Endothelial cell of umbilical vein (primary cell): Measurements from ENCODE around the gene ETS2. TPM values are rescaled to one million over a fixed set of nuclear protein-coding genes. Genes with fewer than 3 reads are reported as not detected.

ENCODE experiments used
- BruUV-seq: library from RNA; stranded (reverse); fragments of 400-500 nt; replicated peaks from 2 replicates; lab custom pipeline; 2021; lab: Mats Ljungman, UMichigan
- CTCF ChIA-PET: fragments of 300-600, 350-600 bp; sonication (Branson Sonifier 250); formaldehyde crosslinking; loops from one replicate; lab custom pipeline; 2021; ENCODE audit warnings: antibody characterized with exemption, inconsistent platforms; lab: Charles Lee
- POLR2A ChIA-PET: fragments of 300-600, 350-600 bp; sonication (Branson Sonifier 250); formaldehyde crosslinking; loops from one replicate; lab custom pipeline; 2021; ENCODE audit warnings: antibody characterized with exemption, inconsistent platforms; lab: Charles Lee
- DNase-seq: peaks from one replicate; pipeline ENCODE4 v3.0.0-alpha.2; 2011; ENCODE audit warnings: low read depth, low spot score
- FAIRE-seq: peaks from 2 replicates; lab custom pipeline; 2011; peaks lifted over from hg19 to GRCh38; lab: Jason Lieb, UNC
- H2AFZ ChIP-seq: 2 replicates; pipeline ENCODE4 v1.6.0; 2012; ENCODE audit warnings: low read depth, low read length, control low read depth, inconsistent platforms
- H3K27ac ChIP-seq: 2 replicates; pipeline ENCODE4 v1.5.1; 2011; ENCODE audit warnings: low read depth, mild to moderate bottlenecking, control low read depth, low read length, moderate library complexity; ENCODE audit not compliant: insufficient read depth
- H3K27me3 ChIP-seq, 2 experiments: 2 replicates each; pipeline versions ENCODE4 v1.6.0 to v1.6.1; 2011; ENCODE audit warnings: low read length in 2 of 2, mixed read lengths in 1 of 2; ENCODE audit not compliant: control insufficient read depth in 2 of 2, insufficient read depth in 2 of 2
- H3K36me3 ChIP-seq, 2 experiments: 2 replicates in 1 of 2; 3 replicates in 1 of 2; pipeline ENCODE4 v1.5.1; 2011; ENCODE audit warnings: low read length in 2 of 2, mild to moderate bottlenecking in 1 of 2, moderate library complexity in 1 of 2; ENCODE audit not compliant: control insufficient read depth in 2 of 2, insufficient read depth in 2 of 2; ENCODE audit errors: extremely low read depth in 1 of 2
- H3K4me1 ChIP-seq: 3 replicates; pipeline ENCODE4 v1.5.1; 2011; ENCODE audit warnings: mild to moderate bottlenecking, low read length; ENCODE audit not compliant: control insufficient read depth, insufficient read depth; ENCODE audit errors: extremely low read depth
- H3K4me2 ChIP-seq: 2 replicates; pipeline ENCODE4 v1.6.1; 2011; ENCODE audit warnings: low read length, control low read depth, mixed read lengths; ENCODE audit not compliant: insufficient read depth
- H3K4me3 ChIP-seq, 3 experiments: fragments of 200-600 bp in 1 of 3; sonication (generic), shearing (Covaris generic) in 1 of 3; replicated peaks in 1 of 3; 2 replicates each; pipeline ENCODE4 v1.5.1; 2011 to 2016; ENCODE audit warnings: control low read depth in 3 of 3, low read length in 3 of 3, mild to moderate bottlenecking in 2 of 3, inconsistent platforms in 1 of 3, low read depth in 1 of 3, moderate library complexity in 1 of 3; ENCODE audit not compliant: insufficient read depth in 1 of 3
- H3K79me2 ChIP-seq: 2 replicates; pipeline ENCODE4 v1.6.0; 2012; ENCODE audit warnings: low read length, inconsistent platforms; ENCODE audit not compliant: control insufficient read depth, insufficient read depth
- H3K9ac ChIP-seq: replicated peaks from 2 replicates; pipeline ENCODE3; 2011; ENCODE audit warnings: low read length, control low read depth; ENCODE audit not compliant: insufficient read depth; ENCODE audit errors: extremely low read depth
- H3K9me1 ChIP-seq: replicated peaks from 3 replicates; pipeline ENCODE4 v1.6.0; 2011; ENCODE audit warnings: mild to moderate bottlenecking, low read length; ENCODE audit not compliant: control insufficient read depth, insufficient read depth; ENCODE audit errors: extremely low read depth
- H3K9me3 ChIP-seq: replicated peaks from 2 replicates; pipeline ENCODE4 v1.5.1; 2012; ENCODE audit warnings: low read length, inconsistent platforms; ENCODE audit not compliant: control insufficient read depth, insufficient read depth
- H4K20me1 ChIP-seq: replicated peaks from 2 replicates; pipeline ENCODE3; 2011; ENCODE audit warnings: mild to moderate bottlenecking, low read length; ENCODE audit not compliant: control insufficient read depth, insufficient read depth; ENCODE audit errors: extremely low read depth
- EZH2 ChIP-seq: IDR thresholded peaks from 2 replicates; pipeline ENCODE4 v1.6.1; 2012; ENCODE audit warnings: borderline replicate concordance, low read depth, mild to moderate bottlenecking, moderate library complexity, low read length, inconsistent platforms; ENCODE audit not compliant: severe bottlenecking
- FOS ChIP-seq: IDR thresholded peaks from 2 replicates; pipeline ENCODE4 v1.6.1; 2011; ENCODE audit warnings: mild to moderate bottlenecking, low read length, moderate library complexity, borderline replicate concordance; ENCODE audit not compliant: insufficient read depth
- GATA2 ChIP-seq: IDR thresholded peaks from 2 replicates; pipeline ENCODE4 v1.7.0; 2011; ENCODE audit warnings: low read depth, mild to moderate bottlenecking, moderate library complexity, mixed read lengths, low read length; ENCODE audit not compliant: insufficient read length, insufficient read depth
- JUN ChIP-seq: IDR thresholded peaks from 2 replicates; pipeline ENCODE4 v1.6.1; 2011; ENCODE audit warnings: borderline replicate concordance, low read depth; ENCODE audit not compliant: insufficient read length, insufficient read depth
- MYC ChIP-seq: IDR thresholded peaks from one replicate; pipeline ENCODE4 v1.6.1; 2011; ENCODE audit warnings: mild to moderate bottlenecking, low read depth, low read length
- POLR2A ChIP-seq: IDR thresholded peaks from 2 replicates; pipeline ENCODE4 v1.6.1; 2012; ENCODE audit warnings: low read depth, mild to moderate bottlenecking, control low read depth, low read length
- POLR2AphosphoS5 ChIP-seq: IDR thresholded peaks from 2 replicates; pipeline ENCODE4 v1.6.1; 2012; ENCODE audit warnings: low read depth, mild to moderate bottlenecking, control low read depth, low read length, moderate library complexity; ENCODE audit not compliant: insufficient read depth
- dilution Hi-C: fragments of 300-500 bp; cut with MboI; formaldehyde crosslinking; loops from one replicate; pipeline ENCODE4 v1.15.0; 2019; ENCODE audit warnings: low sequenced_read_pairs; ENCODE audit not compliant: extremely low pct_ligation_motif_present
- intact Hi-C: fragments of 100-400 bp; cut with micrococcal nuclease; formaldehyde crosslinking; loops from one replicate; pipeline ENCODE4 v1.10.0; 2022
- polyA plus RNA-seq, 4 experiments: library from polyadenylated mRNA; depleted of rRNA in 3 of 4; stranded (reverse) in 3 of 4; unstranded in 1 of 4; fragments of >200 nt; gene quantifications; 2 replicates each; pipeline versions ENCODE4 v1.2.1 to v1.2.3, GENCODE V29; 2011 to 2012; ENCODE audit warnings: missing spikeins in 1 of 4
- total RNA-seq: library from RNA; stranded (reverse); gene quantifications from 2 replicates; pipeline ENCODE4 v1.2.3, GENCODE V29; 2021
- TF ChIP-seq, protein P1 (sequence below): IDR thresholded peaks from 2 replicates; pipeline ENCODE4 v1.6.1; 2011; ENCODE audit not compliant: insufficient read depth, insufficient read length
- TF ChIP-seq, protein P2 (sequence below), 2 donors: IDR thresholded peaks; 1 replicate in 1 of 2; 2 replicates in 1 of 2; pipeline ENCODE4 v1.5.1; 2011; ENCODE audit warnings: low read length in 2 of 2, mild to moderate bottlenecking in 2 of 2, moderate library complexity in 2 of 2, control low read depth in 1 of 2, inconsistent platforms in 1 of 2, low read depth in 1 of 2; ENCODE audit not compliant: insufficient read depth in 1 of 2; ENCODE audit errors: extremely low read depth in 1 of 2

Gene ETS2
- total and polyA plus RNA-seq, 2 donors (not counting 3 experiments of a cell fraction or from before 2014, with no cell fraction given): 16.3 to 54.5 TPM

DNA sequence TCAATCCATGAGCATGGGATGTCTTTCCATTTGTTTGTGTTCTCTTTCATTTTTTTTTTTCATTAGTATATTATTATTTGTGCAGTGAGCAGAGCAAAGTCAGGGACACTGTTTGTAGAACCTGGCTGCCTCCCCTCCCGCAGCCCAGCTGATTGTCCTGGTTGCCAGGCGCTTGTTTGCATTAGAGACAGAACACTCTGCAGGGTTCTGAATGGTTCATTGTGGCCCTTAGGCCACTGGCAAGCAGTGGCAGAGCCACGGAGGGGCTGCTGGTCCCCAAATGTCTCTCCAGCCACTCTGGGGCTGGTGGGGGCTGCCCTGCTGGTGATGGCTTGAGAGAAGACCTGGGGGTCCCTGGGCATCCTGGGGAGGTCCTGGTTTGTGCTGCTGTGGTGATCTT lies 29.0 kb downstream of the ETS2 start:
- Histone ChIP-seq H4K20me1 (no peaks in the 10 kb centered on the region), H3K36me3 (no peaks in the 10 kb centered on the region), H3K4me3 (no peak overlapping the region), H3K4me1 (peaks cover 11% of the 10 kb centered on the region), H3K79me2 (no peaks in the 10 kb centered on the region), H3K9me3 (no peaks in the 10 kb centered on the region), H3K9me1 (no peaks in the 10 kb centered on the region), H3K4me2 (no peak overlapping the region), H2AFZ (no peak overlapping the region), H3K9ac (no peak overlapping the region), H3K27me3 (no peaks in the 10 kb centered on the region), H3K27ac (no peak overlapping the region)
- ChIA-PET CTCF (no interaction called here), POLR2A (no interaction called here)
- TF ChIP-seq JUN (no peak), GATA2 (no peak), MYC (no peak), POLR2AphosphoS5 (no peak), POLR2A (no peak), EZH2 (no peak), FOS (no peak)
- TF ChIP-seq, protein P1, sequence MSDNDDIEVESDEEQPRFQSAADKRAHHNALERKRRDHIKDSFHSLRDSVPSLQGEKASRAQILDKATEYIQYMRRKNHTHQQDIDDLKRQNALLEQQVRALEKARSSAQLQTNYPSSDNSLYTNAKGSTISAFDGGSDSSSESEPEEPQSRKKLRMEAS: no peak
- TF ChIP-seq, protein P2, sequence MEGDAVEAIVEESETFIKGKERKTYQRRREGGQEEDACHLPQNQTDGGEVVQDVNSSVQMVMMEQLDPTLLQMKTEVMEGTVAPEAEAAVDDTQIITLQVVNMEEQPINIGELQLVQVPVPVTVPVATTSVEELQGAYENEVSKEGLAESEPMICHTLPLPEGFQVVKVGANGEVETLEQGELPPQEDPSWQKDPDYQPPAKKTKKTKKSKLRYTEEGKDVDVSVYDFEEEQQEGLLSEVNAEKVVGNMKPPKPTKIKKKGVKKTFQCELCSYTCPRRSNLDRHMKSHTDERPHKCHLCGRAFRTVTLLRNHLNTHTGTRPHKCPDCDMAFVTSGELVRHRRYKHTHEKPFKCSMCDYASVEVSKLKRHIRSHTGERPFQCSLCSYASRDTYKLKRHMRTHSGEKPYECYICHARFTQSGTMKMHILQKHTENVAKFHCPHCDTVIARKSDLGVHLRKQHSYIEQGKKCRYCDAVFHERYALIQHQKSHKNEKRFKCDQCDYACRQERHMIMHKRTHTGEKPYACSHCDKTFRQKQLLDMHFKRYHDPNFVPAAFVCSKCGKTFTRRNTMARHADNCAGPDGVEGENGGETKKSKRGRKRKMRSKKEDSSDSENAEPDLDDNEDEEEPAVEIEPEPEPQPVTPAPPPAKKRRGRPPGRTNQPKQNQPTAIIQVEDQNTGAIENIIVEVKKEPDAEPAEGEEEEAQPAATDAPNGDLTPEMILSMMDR (IDR thresholded peaks at IDR 0.05; ENCODE audit: extremely low read depth in 1 of 2, insufficient read depth in 1 of 2, low read depth in 1 of 2, low read length in 2 of 2): no peak
- DNase-seq: no peak
- FAIRE-seq: no peak
- dilution Hi-C loops: no loop called here
- no TSS peak for BruUV-seq
- intact Hi-C loops: no loop called here
